ENCODE results near the gene NKAIN1.
"Not testable (repeated sequence)": the region's sequence is repeated elsewhere in the genome, so short reads cannot be mapped to it uniquely, and the experiment has no call there.

NKAIN1 gene

DNA sequence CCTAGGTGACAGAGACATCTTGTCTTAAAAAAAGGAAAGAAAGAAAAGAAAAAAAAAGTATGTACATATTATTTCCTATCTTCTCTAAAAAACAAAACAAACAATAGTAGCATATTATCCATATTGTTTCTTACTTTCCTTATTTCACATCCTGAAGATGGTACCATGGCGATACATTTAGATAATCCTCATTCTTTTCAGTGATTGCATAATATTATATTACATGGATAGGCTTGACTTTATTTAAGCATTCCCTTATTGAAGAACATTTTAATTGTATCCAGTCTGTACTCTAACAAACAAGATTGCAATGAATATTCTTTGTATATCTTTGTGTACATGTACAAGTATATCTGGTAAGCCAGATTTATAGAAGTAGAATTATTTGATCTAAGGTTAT is 91.3 kb downstream of the NKAIN1 start:
- no peak for DNase-seq

DNA sequence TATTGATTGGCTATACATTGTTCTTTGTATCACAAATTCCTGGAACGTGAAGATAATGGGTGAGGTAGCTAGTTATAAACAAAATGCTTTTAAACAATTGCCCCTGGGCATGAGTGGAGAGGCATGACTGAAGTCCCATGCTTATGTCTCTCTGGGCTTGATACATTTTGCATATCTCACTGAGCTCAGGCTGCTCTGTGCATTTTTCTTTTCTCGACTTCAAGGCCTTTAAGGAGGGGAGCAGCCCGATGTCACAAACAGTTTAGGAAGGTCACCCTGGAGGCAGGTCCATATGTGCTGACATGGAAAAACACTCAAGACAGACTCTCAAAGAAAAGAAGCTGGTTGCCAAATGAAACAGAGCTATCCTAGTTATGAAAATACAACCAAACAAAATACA is 94.0 kb downstream of the NKAIN1 start:
- no peak for DNase-seq

DNA sequence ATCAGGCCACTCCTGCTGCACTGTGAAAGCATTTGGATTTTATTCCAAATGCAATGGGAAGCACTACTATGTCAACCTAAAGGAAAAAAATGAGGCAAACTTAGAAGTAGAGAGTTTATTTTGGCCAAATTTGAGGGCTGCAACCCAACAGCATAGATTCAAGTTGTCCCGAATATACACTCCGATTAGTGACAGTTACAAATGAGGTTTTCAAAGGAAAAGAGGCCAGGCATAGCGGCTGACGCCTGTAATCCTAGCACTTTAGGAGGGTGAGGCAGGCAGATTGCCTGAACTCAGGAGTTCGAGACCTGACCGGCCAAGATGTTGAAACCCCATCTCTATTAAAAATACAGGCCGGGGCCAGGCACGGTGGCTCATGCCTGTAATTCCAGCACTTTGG is 95.2 kb downstream of the NKAIN1 start:
- no peak for DNase-seq

DNA sequence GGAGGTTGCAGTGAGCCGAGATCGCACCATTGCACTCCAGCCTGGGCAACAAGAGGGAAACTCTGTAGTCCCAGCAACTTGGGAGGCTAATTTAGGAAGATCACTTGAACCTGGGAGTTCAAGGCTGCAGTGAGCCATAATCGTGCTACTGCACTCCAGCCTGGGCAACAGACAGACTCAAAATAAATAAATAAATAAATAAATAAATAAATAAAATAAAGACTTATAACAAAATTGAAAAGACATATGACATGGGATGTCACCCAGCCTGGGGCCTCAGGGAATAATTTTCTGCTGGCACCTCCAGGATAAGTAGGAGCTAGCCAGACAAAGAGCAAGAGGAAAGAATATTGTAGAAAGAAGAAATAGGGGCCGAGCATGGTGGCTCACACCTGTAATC is 96.2 kb downstream of the NKAIN1 start:
- no peak for DNase-seq

GRCh38 chr1:31142406-31142805 is 97.3 kb downstream of the NKAIN1 start:
- no peak for DNase-seq

GRCh38 chr1:31140299-31140698 is 99.4 kb downstream of the NKAIN1 start:
- no peak for DNase-seq

- DNase-seq, result not testable (repeated sequence)
These were observed 100.7 kb downstream of the NKAIN1 start for GRCh38 chr1:31138797-31139521.

- not testable (repeated sequence) for DNase-seq
These were observed 101.8 kb downstream of the NKAIN1 start for GRCh38 chr1:31137873-31138272.

DNA sequence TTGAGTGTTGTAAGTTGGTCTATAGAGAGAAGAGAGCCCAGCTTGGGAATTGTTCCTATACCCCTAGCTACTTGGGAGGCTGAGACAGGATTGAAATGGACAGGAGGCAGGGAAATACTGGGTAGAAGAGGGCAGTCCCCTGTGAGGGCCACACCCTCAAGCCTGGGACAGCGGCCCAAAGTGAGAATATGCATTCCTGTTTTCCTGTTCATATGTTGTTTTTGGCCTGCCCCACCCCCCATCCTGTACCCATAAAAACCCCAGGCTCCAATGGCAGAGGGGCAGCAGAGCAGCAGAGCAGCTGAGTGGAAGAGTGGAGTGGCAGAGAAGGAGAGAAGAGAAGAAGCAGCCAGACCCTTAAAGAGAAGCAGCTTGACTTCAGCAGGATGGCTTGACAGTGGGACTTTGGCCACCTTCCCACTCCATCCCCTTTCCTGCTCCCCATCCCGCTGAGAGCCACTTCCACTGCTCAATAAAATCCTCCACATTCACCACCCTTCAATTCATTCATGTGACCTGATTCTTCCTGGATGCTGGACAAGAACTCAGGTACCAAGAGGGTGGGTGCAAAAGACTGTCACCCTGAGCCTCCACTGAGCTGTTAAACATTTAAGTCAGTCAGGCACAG is 103.6 kb downstream of the NKAIN1 start:
- no peak for DNase-seq

DNA sequence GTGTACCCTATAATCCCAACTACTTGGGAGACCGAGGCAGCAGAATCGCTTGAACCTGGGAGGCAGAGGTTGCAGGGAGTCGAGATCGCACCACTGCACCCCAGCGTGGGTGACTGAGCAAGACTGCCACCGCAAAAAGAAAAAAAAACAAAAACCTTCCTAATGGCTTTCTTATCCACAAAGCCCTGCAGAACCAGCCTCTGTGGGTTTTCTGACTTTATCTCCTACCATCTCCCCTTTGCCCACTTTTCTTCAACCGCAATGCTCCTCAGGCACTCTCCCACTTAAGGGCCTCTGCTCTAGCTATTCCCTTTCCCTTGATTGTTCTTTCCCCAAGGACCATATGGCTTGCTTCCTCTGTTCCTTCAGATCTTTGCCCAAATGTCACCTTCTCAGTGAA is 106.3 kb downstream of the NKAIN1 start:
- no peak for DNase-seq

All from amniotic stem cell (primary cell).